AG09319 (cell line): ENCODE measurements around the gene ZNF397.

Experiments
- DNase-seq: peaks from one replicate; pipeline ENCODE4 v3.0.0-alpha.2; 2010; ENCODE audit warnings: low read depth; ENCODE audit errors: extremely low read depth
- TF ChIP-seq, protein P1 (sequence below): IDR thresholded peaks from 2 replicates; pipeline ENCODE4 v1.5.1; 2011; ENCODE audit warnings: low read depth, mild to moderate bottlenecking, inconsistent platforms, low read length, moderate library complexity

Gene ZNF397

DNA sequence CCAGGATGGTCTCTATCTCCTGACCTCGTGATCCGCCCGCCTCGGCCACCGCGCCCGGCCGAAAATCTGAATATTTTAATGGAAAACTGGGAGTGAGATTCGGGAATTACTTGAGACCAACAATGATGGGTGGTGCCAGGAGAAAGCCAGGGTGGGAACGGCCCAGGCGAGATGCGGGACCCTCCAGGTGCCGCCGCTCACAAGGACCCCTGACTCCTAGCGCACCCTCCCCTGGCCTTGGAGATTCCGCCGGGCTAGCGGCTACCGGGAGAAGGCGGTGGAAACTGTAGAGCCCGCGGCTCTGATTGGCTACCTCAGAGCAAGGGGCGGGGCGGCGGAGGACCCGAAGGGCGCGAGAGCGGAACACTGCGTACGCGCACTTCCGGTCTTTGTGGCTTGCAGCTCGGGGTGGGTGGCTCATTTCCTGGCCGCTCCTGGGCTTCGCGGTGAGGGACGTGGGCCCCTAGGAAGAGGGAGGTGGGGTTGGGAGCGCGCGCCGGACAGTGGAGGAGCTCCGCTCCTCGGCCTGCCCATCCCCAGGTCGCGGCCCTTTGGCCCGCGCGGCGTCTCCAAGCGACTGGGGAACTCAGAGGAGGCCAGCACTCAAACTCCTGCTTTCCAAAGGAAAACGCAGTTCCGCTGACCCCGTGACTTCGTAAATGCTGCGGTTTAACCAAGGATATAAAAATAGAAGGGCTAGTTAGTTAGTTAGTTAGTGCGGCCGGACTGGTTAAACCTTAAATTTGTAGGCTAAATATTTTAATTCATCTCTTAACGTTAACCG lies at the start of gene ZNF397:
TSS of gene ZNF397 (plus strand) at position 371 of the 784 bp plus-strand sequence. CDS start 1,437 bp downstream, outside the sequence.
- peak; percentile 85 for DNase-seq
- TF ChIP-seq, protein P1, sequence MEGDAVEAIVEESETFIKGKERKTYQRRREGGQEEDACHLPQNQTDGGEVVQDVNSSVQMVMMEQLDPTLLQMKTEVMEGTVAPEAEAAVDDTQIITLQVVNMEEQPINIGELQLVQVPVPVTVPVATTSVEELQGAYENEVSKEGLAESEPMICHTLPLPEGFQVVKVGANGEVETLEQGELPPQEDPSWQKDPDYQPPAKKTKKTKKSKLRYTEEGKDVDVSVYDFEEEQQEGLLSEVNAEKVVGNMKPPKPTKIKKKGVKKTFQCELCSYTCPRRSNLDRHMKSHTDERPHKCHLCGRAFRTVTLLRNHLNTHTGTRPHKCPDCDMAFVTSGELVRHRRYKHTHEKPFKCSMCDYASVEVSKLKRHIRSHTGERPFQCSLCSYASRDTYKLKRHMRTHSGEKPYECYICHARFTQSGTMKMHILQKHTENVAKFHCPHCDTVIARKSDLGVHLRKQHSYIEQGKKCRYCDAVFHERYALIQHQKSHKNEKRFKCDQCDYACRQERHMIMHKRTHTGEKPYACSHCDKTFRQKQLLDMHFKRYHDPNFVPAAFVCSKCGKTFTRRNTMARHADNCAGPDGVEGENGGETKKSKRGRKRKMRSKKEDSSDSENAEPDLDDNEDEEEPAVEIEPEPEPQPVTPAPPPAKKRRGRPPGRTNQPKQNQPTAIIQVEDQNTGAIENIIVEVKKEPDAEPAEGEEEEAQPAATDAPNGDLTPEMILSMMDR, result no peak

DNA sequence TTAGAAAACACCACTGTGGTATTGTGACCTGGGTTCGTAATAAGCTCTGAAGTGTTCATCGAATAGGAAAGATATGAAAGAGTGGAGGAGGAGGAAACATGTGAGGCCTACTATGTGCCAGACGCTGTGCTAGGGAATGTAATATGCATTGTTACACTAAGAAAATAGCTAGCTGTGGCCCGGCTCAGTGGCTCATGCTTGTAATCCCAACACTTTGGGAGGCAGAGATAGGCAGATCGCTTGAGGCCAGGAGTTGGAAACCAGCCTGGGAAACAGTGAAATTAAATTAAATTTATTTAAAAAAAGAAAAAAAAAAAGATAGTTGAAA lies 49.2 kb upstream of the ZNF397 start:
- no peak for DNase-seq
- TF ChIP-seq, protein P1, result no peak

DNA sequence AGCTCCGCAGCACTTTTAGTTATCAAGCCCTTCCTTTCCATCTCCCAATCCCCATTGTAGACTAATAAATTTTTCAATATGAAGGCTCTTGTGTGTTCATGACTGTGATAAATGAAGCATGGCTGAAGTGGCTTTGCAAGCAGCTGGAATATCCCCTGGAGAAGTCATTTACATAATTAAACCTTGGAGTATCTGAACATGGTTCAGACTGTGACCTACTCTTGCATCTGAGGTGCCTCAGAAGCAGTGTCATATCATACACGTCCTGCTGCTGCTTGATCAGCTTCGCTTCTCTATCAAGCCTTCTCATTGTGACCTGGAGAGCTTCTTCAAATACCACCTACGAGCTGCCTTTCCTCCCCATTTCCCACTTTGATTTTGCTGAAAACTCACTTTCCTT lies 48.4 kb upstream of the ZNF397 start:
- no peak for DNase-seq
- TF ChIP-seq, protein P1, result no peak

DNA sequence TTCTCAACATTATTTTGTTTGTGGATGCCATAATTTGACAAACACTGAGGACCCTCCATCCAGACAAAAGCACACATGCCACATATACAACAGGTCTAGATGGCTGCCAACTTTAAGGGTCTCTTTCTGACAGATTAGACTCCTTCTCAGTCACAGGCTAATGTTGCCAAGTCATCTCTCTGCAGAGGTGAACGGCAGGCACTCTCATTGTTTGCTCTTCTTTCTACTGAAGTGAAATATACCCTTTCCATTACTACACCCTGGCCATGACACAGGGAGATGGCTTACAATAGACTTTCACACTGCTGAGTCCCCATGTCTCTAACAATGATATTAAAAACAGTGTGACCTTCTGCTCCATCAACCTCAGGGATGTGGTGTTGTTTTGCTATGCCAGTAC lies 47.5 kb upstream of the ZNF397 start:
- DNase-seq, result no peak
- TF ChIP-seq, protein P1, result no peak

DNA sequence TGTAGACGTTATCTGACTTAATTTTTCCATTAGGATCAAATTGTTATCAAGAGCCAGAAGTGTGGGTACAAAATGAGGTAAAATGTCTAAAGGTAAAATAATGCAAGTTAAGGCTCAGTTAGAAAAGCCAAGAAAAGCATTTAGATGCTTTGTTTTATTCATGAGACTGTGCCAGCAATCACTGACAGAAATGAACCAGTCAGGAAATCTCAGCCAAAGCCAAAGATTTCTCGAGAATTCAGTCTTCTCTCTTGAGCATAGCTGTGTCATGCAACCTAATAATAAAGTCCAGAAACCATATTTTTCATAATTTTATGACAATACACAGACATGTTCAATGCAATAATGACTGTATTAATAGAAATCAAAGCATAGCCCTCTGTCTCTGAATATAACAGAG lies 43.5 kb upstream of the ZNF397 start:
- TF ChIP-seq, protein P1, result no peak
- DNase-seq, result no peak

DNA sequence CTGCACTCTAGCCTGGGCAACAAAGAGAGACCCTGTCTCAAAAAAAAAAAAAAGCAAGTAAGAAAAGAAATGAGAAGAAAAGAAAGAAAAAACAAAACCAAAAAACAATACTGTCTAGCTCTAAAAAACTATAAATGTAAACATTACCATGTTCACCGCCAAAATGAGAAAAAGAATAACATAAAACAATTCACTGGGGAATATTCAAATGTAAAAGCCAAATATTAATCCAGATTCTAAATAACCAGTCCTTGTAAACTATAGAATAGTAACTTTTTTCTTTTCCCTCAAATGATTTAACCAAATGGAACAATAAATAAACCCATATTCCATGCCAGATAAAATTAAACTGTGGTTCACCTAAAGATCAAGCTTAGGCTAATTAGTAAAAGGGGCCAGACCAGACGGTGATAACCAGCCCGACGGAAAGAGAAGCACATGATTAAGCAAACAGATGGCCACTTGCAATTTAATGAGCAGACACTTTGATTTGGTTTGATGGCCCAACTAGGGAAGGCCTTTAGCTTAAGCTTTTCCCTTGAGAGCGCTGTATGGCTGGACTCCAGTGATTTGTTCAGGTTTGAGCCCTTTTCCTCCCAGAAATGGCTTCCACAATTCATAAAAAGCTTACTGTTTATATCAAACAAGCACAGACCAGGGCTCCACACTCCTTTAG lies 39.4 kb upstream of the ZNF397 start:
- TF ChIP-seq, protein P1, result no peak

DNA sequence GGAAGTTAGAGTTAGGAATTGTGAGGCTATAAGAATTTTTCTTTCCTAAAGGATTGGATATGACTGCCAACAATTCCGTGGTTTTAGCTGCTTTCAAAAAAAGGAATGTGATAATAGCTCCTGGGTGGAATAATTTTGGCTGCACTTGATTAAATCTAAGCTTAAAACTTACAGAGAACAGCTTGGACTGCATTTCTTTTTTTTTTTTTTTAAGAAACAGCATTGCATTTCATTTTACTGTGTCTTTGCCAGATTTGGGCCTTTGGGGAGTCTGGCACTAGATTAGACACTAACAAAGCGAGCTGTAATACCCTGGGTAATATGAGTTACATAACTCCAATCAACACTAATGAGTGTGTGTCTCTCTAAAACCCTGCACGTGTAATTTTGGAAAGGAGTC lies 37.8 kb upstream of the ZNF397 start:
- DNase-seq, result no peak
- TF ChIP-seq, protein P1, result no peak

More for the DNA sequence above, 39.4 kb upstream of the ZNF397 start:
- no peak for DNase-seq
